Transverse colon (tissue), 4 donors: Measurements from ENCODE around the gene SNAP91.

ENCODE experiments used
- CTCF ChIP-seq, 5 experiments: fragments of 200-600 bp in 3 of 5; fragments of 450-650 bp in 2 of 5; sonication (generic) in 3 of 5; IDR thresholded peaks; 1 replicate in 2 of 5; 2 replicates in 3 of 5; pipeline ENCODE4 v1.5.1; 2016 to 2017; ENCODE audit warnings: antibody characterized with exemption in 5 of 5, inconsistent platforms in 3 of 5, mild to moderate bottlenecking in 2 of 5, moderate library complexity in 1 of 5
- EP300 ChIP-seq: sonication (generic); formaldehyde crosslinking; IDR thresholded peaks from one replicate; pipeline ENCODE4 v1.6.1; 2017; ENCODE audit warnings: antibody characterized with exemption, low read depth
- POLR2A ChIP-seq: fragments of 450-650 bp; IDR thresholded peaks from one replicate; pipeline ENCODE4 v1.6.1; 2016; ENCODE audit warnings: antibody characterized with exemption, mild to moderate bottlenecking, moderate library complexity
- POLR2AphosphoS5 ChIP-seq, 3 donors: sonication (generic); formaldehyde crosslinking; IDR thresholded peaks; one replicate each; pipeline ENCODE4 v1.6.1; 2016; ENCODE audit warnings: antibody characterized with exemption in 3 of 3

- TF ChIP-seq CTCF (IDR thresholded peaks at IDR 0.05) = no peak
- TF ChIP-seq POLR2A = no peak
- no peak for TF ChIP-seq POLR2AphosphoS5 (IDR thresholded peaks at IDR 0.05)
- TF ChIP-seq EP300 = no peak
These were observed 197.6 kb downstream of the SNAP91 start for GRCh38 chr6:83511266-83511665.
